SK-N-SH treated with all-trans-retinoic acid at 6 μM for 48 hours (cell line): Measurements from ENCODE around the gene CES5A.
"Not testable (repeated sequence)": the region's sequence is repeated elsewhere in the genome, so short reads cannot be mapped to it uniquely, and the experiment has no call there.

Experiments
- ARNTL ChIP-seq: fragments of 450-650 bp; formaldehyde crosslinking; IDR thresholded peaks from 2 replicates; pipeline ENCODE4 v1.5.0; 2020; ENCODE audit warnings: low read depth, mild to moderate bottlenecking, moderate library complexity, borderline replicate concordance
- GLIS3 ChIP-seq: fragments of 250-450 bp; sonication (Bioruptor Pico); IDR thresholded peaks from 2 replicates; pipeline ENCODE4 v1.5.0; 2020; ENCODE audit warnings: mild to moderate bottlenecking, moderate library complexity
- SNAI2 ChIP-seq: fragments of 250-450 bp; sonication (Bioruptor Pico); IDR thresholded peaks from 2 replicates; pipeline ENCODE4 v1.5.0; 2020; ENCODE audit warnings: mild to moderate bottlenecking, moderate library complexity
- TCF4 ChIP-seq: fragments of 250-450 bp; sonication (Bioruptor Pico); IDR thresholded peaks from 2 replicates; pipeline ENCODE4 v1.8.0; 2021; ENCODE audit warnings: mild to moderate bottlenecking, moderate library complexity, borderline replicate concordance
- TOX ChIP-seq: fragments of 250-450 bp; sonication (Bioruptor Pico); IDR thresholded peaks from 2 replicates; pipeline ENCODE4 v1.8.0; 2021; ENCODE audit warnings: mild to moderate bottlenecking, moderate library complexity, borderline replicate concordance
- ZFP3 ChIP-seq: fragments of 250-450 bp; sonication (Bioruptor Pico); IDR thresholded peaks from 2 replicates; pipeline ENCODE4 v1.5.0; 2020; ENCODE audit warnings: mild to moderate bottlenecking, moderate library complexity
- ZFP30 ChIP-seq: fragments of 450-650 bp; formaldehyde crosslinking; IDR thresholded peaks from 2 replicates; pipeline ENCODE4 v1.5.0; 2022; ENCODE audit warnings: mild to moderate bottlenecking, moderate library complexity
- TF ChIP-seq, protein P1 (sequence below): fragments of 250-450 bp; sonication (Bioruptor Pico); IDR thresholded peaks from 2 replicates; pipeline ENCODE4 v1.5.0; 2020; ENCODE audit warnings: mild to moderate bottlenecking, moderate library complexity

DNA sequence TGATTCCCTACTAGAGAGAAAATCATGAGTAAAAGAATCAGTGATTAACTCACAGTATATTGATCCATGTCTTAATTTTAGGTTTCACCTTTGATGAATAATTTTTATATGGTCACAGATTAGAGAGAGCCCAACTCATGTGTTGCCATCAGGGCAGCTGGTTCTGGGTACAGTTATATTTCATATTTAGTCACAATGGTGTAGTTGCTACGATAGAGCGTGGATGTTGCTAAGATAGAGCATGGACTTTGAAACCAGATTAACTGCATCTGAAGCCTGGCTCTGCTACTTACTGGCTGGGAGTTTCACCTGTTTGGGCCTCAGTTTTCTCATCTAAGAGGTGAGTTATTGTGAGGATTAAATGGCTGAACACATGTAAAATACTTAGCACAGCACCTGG is 61.0 kb downstream of the CES5A start:
- not testable (repeated sequence) for TF ChIP-seq SNAI2; TOX (CRISPR knock-in tag); ZFP30 (CRISPR knock-in tag); ZFP3 (CRISPR knock-in tag); TCF4 (CRISPR knock-in tag); GLIS3 (CRISPR knock-in tag); ARNTL
- TF ChIP-seq, protein P1, sequence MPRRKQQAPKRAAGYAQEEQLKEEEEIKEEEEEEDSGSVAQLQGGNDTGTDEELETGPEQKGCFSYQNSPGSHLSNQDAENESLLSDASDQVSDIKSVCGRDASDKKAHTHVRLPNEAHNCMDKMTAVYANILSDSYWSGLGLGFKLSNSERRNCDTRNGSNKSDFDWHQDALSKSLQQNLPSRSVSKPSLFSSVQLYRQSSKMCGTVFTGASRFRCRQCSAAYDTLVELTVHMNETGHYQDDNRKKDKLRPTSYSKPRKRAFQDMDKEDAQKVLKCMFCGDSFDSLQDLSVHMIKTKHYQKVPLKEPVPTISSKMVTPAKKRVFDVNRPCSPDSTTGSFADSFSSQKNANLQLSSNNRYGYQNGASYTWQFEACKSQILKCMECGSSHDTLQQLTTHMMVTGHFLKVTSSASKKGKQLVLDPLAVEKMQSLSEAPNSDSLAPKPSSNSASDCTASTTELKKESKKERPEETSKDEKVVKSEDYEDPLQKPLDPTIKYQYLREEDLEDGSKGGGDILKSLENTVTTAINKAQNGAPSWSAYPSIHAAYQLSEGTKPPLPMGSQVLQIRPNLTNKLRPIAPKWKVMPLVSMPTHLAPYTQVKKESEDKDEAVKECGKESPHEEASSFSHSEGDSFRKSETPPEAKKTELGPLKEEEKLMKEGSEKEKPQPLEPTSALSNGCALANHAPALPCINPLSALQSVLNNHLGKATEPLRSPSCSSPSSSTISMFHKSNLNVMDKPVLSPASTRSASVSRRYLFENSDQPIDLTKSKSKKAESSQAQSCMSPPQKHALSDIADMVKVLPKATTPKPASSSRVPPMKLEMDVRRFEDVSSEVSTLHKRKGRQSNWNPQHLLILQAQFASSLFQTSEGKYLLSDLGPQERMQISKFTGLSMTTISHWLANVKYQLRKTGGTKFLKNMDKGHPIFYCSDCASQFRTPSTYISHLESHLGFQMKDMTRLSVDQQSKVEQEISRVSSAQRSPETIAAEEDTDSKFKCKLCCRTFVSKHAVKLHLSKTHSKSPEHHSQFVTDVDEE = not testable (repeated sequence)
